NB4 (cell line): ENCODE data around the gene NAA35.

Experiments
- CTCF ChIP-seq: IDR thresholded peaks from one replicate; pipeline ENCODE4 v1.5.1; 2012; ENCODE audit warnings: low read depth, low read length
- MAX ChIP-seq: IDR thresholded peaks from 2 replicates; pipeline ENCODE4 v1.6.1; 2011; ENCODE audit warnings: low read depth, low read length

GRCh38 chr9:85943757-85944430 lies 2.9 kb downstream of the NAA35 start:
- no peak for TF ChIP-seq CTCF
- no peak for TF ChIP-seq MAX
